CD4-positive, alpha-beta T cell treated with Interleukin-21 for 1 hour (primary cell): ENCODE results near the gene CNTNAP4.

ENCODE experiments used
- DNase-seq: peaks from one replicate; pipeline ENCODE4 v3.0.0-alpha.2; 2020

The CNTNAP4 gene

DNA sequence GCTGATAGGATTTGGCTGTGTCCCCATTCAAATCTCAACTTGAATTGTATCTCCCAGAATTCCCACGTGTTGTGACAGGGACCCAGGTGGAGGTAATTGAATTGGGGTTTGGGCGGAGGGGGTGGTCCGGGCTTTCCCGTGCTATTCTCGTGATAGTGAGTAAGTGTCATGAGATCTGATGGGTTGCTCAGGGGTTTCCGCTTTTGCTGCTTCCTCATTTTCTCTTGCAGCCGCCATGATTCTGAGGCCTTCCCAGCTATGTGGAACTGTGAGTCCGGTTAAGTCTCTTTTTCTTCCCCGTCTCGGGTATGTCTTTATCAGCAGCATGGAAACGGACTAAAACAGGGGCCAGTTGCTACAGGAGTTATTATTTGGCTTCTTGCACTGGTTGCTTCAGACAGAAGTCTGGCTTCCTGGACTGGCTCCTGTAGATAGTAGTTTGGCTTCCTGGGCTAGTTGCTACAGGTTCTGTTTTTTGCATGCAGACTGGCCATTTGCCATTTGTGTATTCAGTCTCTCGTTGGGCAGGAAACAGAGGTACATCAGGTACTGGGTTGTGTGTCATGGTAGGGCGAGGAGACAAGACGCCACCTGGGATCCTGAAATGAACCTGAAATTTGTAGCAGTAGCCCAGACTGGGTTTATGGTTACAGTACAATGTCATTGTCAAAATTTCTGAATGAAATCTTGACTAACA is 32.6 kb downstream of the CNTNAP4 start:
- DNase-seq, result no peak

DNA sequence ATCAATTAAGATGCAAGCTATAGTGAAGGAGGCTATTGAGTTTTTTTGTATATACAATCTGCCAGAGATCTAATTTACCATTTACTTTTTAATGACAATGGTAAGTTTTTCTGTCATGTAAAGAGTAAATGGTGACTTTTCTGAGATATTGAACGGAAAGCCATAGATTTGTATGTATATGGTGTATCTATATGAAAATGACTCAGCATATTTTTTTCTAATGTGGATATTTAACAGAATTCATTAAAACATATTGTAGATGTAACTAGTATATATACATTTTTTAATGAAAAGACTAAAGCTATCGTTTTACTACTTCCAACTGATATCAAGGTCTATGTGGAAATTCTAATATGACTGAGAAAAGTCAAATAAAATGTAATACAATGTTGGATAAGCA is 34.1 kb downstream of the CNTNAP4 start:
- DNase-seq, result no peak

DNA sequence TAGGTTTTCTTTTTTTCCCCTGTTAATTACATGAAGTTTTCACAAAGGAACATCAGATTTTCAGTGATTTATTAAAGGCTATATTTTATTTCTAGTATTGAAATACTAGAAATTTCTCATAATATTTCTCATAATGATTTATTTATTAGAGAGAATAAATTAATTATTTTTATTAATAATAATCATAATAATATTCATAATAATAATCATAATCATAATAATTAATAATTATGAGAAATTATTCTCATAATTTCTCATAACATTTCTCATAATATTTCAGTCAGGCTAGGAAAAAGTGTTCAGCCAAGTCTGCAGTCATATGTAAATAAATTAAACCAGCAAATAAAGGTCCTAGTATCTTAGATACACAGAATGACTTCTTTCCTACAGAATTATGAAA is 41.4 kb downstream of the CNTNAP4 start:
- no peak for DNase-seq

GRCh38 chr16:76329106-76329505 is 51.9 kb downstream of the CNTNAP4 start:
- no peak for DNase-seq

- DNase-seq, result no peak
Measured at GRCh38 chr16:76335180-76335974, 58.2 kb downstream of the CNTNAP4 start.

DNA sequence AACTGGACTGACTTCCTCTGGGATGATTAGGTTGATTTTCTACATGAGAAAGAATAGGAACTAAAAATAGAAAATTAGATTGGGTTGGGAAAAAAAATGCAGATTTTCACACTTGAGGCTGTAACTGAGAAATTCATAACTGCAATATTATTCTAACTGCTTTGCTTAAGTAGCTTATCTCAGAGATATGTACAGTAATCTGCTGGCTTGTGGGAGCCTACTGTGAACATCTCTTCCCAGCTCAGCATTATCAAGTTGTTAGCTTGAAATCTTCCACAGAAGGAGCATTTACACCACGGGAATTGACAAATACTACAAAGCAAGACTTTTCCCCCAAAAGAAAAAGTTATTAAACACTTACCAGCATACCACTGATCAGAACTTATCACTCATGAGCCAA is 58.9 kb downstream of the CNTNAP4 start:
- DNase-seq, result no peak

- no peak for DNase-seq
Measured at GRCh38 chr16:76338472-76338871, 61.3 kb downstream of the CNTNAP4 start.

- no peak for DNase-seq
Measured at GRCh38 chr16:76343769-76344168, 66.6 kb downstream of the CNTNAP4 start.

DNA sequence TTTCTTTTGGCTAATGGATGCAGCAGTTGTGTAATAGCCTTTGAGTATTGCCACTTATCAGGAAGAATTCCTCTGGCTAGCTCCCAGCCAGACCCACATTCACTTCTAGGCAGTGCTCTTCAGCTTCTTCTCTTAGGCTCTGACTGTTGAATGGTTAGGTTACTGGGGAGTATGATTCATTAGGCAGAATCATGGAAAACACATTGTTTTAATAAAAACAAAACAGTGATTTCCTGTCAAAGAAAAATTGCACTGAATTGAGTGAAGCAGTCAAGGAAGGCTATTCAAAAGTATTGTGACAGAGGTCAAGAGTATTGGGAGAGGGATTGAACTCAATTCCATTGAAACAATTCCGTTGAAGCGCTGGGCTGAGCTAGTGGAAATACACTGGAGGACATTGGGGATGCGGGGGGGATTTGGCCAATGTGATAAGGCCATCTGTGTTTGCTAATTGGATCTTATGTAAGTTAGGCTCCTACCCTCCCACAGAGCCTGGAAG is 68.0 kb downstream of the CNTNAP4 start:
- DNase-seq, result no peak

DNA sequence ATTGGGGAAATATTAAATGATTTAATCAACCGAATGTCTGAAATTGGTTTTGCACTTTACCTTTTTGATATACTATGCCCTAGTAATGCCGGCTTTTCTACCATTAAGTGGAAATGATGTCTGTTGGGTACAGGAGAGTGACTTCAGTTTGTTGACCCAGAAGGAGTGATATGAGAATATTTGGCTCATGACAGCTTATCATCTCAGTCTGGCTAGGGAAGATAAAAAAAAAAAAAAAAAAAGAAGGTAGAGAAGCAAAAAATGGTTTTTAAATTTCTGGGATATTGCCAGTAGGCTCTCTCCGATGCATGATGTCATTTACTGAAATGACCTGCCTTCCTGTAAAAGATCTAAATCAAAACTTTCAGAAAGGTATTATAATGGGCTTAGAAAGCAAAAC is 69.0 kb downstream of the CNTNAP4 start:
- no peak for DNase-seq

DNA sequence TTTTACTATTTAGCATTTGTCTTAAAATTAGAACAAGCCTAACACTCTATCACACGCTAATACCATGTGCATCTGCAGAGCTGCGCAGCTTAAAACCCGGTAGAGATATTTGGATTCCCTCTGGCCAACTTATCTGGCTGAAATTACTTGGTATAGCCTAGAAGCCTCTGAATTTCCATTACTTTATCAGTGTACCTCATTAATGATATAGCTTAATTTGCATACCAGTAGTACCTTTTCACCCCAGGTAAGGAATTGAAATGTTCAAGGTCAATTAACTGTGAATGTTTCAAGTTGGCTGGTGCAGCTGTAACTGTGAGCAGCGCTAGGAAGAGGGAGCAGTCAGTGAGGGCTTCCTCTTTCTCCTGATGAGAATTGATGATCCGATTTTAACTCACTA is 74.2 kb downstream of the CNTNAP4 start:
- no peak for DNase-seq

- no peak for DNase-seq
Measured at GRCh38 chr16:76360404-76360803, 83.2 kb downstream of the CNTNAP4 start.

- DNase-seq, result no peak
Measured at GRCh38 chr16:76370344-76370743, 93.1 kb downstream of the CNTNAP4 start.

GRCh38 chr16:76371441-76371840 is 94.2 kb downstream of the CNTNAP4 start:
- DNase-seq, result no peak

- DNase-seq, result no peak
Measured at GRCh38 chr16:76373998-76374397, 96.8 kb downstream of the CNTNAP4 start.

GRCh38 chr16:76376988-76377387 is 99.8 kb downstream of the CNTNAP4 start:
- DNase-seq, result no peak

- no peak for DNase-seq
Measured at GRCh38 chr16:76378020-76378419, 100.8 kb downstream of the CNTNAP4 start.

DNA sequence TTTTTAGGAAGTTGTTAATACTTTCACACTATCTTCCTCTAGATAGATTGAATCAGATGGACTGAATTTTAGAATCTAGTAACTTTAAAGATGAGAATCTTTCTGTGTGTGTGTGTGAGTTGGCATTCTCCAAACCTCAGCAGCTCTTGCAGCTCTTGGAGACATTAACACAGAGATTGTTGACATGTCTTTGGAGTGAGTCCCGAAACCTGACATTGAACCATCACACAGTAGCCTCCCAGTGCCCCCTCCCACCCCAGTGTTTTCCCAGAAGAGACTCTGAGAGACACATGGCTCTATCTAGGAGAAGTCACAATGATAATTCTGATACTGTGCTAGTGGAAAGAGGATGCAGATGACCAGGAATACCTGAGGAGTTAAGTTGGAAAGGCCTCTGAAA is 103.9 kb downstream of the CNTNAP4 start:
- DNase-seq, result no peak

DNA sequence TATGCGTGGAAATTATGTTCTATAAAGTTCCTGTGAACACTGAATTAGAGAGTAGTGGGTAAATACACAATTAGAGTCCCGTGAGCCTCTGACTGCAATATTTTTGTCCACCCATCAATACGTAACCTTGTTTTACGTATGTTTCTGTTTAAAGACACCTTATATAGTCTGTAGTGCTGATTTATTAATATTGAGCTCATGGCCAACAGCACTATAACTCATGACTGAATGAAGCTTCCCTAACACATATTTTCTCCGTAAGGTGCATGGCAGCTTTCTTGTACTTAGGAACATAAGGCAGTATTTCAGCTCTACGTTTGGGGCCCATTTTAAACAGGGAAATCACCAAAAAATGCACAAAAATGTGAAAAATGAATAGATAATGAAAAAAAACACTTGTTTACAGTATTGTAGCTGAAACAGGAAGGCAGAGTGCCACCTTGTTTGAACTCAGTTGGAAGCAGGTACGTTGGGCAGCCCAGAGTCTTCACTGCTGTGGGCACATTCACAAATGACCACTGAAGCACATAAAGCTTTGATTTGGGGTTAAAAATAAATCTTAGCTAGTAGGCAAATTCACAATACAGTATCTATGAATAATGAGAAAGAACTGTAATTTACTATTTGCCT is 108.5 kb downstream of the CNTNAP4 start:
- no peak for DNase-seq

DNA sequence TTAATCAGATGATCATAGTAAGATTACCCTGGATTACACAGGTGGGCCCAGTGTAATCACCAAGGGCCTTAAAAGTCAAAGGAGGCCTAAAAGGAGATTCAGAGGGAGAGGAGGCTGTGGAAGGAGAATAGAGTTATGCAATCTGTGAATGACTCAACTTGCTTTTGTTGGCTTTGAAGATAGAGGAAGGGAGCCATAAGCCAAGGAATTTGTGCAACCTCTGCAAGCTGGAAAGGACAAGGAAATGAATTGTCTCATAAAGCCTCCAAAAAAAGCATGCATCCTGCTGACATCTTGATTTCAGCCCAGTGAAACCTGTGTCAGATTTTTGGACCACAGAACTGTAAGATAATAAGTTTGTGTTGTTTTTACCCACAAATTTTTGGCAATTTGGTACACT is 109.6 kb downstream of the CNTNAP4 start:
- DNase-seq, result no peak

- no peak for DNase-seq
Measured at GRCh38 chr16:76387994-76388393, 110.8 kb downstream of the CNTNAP4 start.

- no peak for DNase-seq
Measured at GRCh38 chr16:76389126-76389525, 111.9 kb downstream of the CNTNAP4 start.

GRCh38 chr16:76390476-76390875 is 113.3 kb downstream of the CNTNAP4 start:
- no peak for DNase-seq

- no peak for DNase-seq
Measured at GRCh38 chr16:76396977-76397376, 119.8 kb downstream of the CNTNAP4 start.
